DMS 273 (cell line): ENCODE data around the gene CD22.

Experiments used
- DNase-seq: peaks from one replicate; lab custom pipeline; 2025; ENCODE audit not compliant: unreplicated experiment; lab: John Stamatoyannopoulos, UW

CD22 gene

GRCh38 chr19:35380450-35381124 is 51.6 kb downstream of the CD22 start:
- no peak for DNase-seq

GRCh38 chr19:35381318-35381717 is 52.3 kb downstream of the CD22 start:
- DNase-seq, result no peak

GRCh38 chr19:35381926-35382325 is 52.9 kb downstream of the CD22 start:
- no peak for DNase-seq

- no peak for DNase-seq
Observed at GRCh38 chr19:35383536-35383935, 54.5 kb downstream of the CD22 start.

- no peak for DNase-seq
Observed at GRCh38 chr19:35388277-35389054, 59.5 kb downstream of the CD22 start.

GRCh38 chr19:35389192-35389861 is 60.3 kb downstream of the CD22 start:
- no peak for DNase-seq

- no peak for DNase-seq
Observed at GRCh38 chr19:35392742-35393715, 64.0 kb downstream of the CD22 start.

GRCh38 chr19:35395382-35396199 is 66.6 kb downstream of the CD22 start:
- peak; percentile 90 for DNase-seq

- no peak for DNase-seq
Observed at GRCh38 chr19:35396240-35396885, 67.4 kb downstream of the CD22 start.
